Activated CD4-positive, CD25-positive, alpha-beta regulatory T cell treated with anti-CD3 and anti-CD28 coated beads, Interleukin-2, amount 50 U/mL, for 24 hours (primary cell): Measurements from ENCODE around the gene PSPC1.
A peak's percentile ranks its signal among the peaks of the same experiment; 100 is the strongest.
"Not testable (repeated sequence)": the region's sequence is repeated elsewhere in the genome, so short reads cannot be mapped to it uniquely, and the experiment has no call there.

Experiments used
- ATAC-seq, 2 donors: fragments of 150-1000 bp; cut with Tn5 transposase; one replicate each; pipeline ENCODE4 v1.10.0; 2021; ENCODE audit warnings: mild to moderate bottlenecking in 1 of 2, moderate library complexity in 1 of 2

The PSPC1 gene, protein sequence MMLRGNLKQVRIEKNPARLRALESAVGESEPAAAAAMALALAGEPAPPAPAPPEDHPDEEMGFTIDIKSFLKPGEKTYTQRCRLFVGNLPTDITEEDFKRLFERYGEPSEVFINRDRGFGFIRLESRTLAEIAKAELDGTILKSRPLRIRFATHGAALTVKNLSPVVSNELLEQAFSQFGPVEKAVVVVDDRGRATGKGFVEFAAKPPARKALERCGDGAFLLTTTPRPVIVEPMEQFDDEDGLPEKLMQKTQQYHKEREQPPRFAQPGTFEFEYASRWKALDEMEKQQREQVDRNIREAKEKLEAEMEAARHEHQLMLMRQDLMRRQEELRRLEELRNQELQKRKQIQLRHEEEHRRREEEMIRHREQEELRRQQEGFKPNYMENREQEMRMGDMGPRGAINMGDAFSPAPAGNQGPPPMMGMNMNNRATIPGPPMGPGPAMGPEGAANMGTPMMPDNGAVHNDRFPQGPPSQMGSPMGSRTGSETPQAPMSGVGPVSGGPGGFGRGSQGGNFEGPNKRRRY

GRCh38 chr13:19782727-19783682, at the start of gene PSPC1:
Gene PSPC1 (minus strand): TSS chr13:19782945. CDS start chr13:19782757, 188 bp downstream.
- ATAC-seq: peak; percentile 90

- ATAC-seq: no peak
Measured at GRCh38 chr13:19822673-19823072, 39.9 kb upstream of the PSPC1 start.

- ATAC-seq: no peak
Measured at GRCh38 chr13:19818223-19818842, 35.6 kb upstream of the PSPC1 start.

GRCh38 chr13:19817510-19818158, 34.9 kb upstream of the PSPC1 start:
- ATAC-seq: no peak

DNA sequence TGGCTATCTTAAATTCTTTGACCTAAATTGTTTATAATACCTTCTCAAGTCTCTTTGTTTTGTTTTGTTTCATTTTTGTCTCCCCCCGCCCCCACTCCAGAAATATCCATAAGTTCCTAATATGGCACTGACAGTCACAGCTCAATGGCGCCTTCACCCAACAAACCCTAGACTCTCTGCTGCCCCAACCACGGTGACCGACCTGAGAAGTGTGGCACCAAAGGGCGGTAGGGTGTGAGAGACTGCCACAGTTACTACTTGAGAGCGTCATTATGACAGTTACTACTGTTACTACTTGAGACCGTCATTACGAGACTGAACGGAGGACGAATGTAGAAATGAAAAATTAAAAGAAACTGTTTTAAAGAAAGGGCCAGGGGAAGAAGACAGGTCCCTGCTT, 34.4 kb upstream of the PSPC1 start:
- no peak for ATAC-seq

- not testable (repeated sequence) for ATAC-seq
Measured at GRCh38 chr13:19815842-19816241, 33.1 kb upstream of the PSPC1 start.

DNA sequence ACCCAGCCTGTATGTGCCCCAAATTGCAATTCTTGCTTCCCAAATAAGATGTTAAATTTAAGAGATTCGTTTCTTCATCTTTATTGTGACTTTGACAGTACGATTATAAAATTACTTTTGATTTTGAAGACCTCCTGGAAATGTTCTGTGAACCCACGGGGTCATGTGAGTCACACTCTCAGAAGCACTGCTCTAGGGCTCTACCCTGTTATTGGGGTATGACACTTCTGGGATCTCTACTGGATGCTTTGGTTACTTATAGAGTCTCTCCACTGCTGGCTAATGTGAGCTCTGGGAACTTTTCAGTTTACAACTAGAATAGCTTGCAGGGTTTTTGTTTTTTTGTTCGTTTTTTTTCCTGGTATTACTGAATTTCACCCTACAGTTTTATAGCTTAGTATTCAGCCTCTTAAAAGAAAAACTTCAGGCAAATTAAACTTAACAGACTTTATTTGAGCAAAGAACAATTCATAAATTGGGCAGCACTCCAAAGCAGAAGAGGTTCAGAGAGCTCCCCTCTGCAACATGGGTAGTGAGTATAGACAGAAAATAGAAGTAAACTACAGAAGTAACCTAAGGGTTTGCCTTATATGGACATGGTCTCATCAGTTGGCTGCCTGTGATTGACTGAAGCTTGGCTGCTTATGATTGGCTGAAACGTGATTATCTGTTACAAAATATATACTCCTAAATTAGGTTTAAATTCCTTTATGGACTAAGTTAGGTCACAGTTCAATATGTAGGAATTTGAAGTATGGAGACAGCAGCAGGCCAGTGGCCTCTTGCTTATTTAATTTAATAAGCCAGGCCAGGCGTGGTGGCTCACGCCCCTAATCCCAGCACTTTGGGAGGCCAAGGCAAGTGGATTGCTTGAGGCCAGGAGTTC, 28.5 kb upstream of the PSPC1 start:
- ATAC-seq: no peak

- no peak for ATAC-seq
Measured at GRCh38 chr13:19810151-19810550, 27.4 kb upstream of the PSPC1 start.

DNA sequence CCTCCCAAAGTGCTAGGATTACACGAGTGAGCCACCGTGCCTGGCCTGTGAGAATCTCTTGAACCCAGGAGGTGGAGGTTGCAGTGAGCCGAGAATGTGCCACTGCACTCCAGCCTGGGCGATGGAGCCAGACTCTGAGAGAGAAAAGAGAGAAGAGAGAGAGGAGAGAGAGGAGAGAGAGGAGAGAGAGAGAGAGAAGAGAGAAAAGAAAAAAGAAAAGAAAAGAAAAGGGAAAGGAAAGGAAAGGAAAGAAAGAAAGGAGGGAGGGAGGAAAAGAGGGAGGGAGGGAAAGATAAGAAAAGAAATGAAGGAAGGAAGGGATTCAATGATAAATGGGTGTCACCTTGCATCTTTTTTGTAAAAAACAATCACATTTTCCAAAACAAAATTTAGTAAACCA, 23.0 kb upstream of the PSPC1 start:
- ATAC-seq: no peak

DNA sequence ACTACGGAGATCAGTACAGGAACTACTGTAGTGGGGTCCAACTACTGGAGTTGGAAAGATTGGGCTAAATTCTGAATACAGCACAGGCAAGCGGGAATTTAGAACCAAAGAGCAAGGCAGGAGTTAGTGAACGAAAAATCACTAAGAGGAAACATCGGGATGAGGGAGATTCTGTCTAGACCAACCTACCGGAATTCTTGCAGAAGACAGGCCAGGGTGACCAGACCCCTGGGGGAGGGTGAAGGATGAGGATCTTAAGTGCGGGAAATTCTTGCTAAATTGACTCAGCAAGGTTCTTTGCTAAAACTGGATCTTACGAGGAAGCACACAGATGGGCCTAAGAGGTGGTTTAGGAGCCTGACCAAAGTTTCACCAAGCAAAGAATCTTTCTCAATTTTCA, 13.2 kb upstream of the PSPC1 start:
- no peak for ATAC-seq

GRCh38 chr13:19794631-19795030, 11.9 kb upstream of the PSPC1 start:
- no peak for ATAC-seq

GRCh38 chr13:19791953-19792537, 9.3 kb upstream of the PSPC1 start:
- ATAC-seq: no peak

GRCh38 chr13:19782049-19782726, 557 bp downstream of the PSPC1 start:
- ATAC-seq: peak; percentile 57 to 60

GRCh38 chr13:19781526-19781925, 1.2 kb downstream of the PSPC1 start:
- ATAC-seq: no peak

GRCh38 chr13:19780753-19781418, 1.9 kb downstream of the PSPC1 start:
- not testable (repeated sequence) for ATAC-seq

- ATAC-seq: no peak
Measured at GRCh38 chr13:19772306-19772705, 10.4 kb downstream of the PSPC1 start.

GRCh38 chr13:19769854-19770253, 12.9 kb downstream of the PSPC1 start:
- no peak for ATAC-seq

DNA sequence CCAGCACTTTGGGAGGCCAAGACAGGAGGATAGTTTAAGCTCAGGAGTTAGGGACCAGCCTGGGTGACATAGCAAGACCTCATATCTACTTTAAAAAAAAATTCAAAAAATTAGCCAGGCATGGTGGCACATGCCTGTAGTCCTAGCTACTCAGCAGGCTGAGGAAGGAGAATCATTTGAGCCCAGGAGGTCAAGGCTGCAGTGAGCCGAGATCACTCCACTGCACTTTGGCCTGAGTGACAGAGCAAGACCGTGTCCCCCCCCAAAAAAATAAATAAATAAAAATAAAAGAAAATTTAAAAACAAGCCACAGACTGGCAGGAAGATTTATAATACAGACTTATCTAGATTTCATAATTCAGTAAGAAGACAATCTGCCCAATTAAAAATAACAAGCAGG, 14.8 kb downstream of the PSPC1 start:
- ATAC-seq: no peak

DNA sequence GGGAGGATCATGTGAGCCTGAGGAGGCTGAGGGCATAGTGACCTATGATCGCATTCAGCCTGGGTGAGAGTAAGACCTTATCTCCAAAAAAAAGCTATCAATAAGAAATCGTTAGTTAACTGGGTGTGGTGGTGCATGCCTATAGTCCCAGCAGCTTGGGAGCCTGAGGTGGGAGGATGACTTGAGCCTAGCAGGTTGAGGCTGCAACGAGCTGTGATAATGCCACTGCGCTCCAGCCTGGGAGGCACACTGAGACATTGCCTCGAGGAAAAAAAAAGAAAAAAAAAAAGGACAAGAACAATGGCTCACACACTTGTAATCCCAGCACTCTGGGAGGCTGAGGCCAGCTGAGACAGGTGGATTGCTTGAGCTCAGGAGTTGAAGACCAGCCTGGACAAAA, 16.2 kb downstream of the PSPC1 start:
- ATAC-seq: no peak

GRCh38 chr13:19764237-19764636, 18.5 kb downstream of the PSPC1 start:
- ATAC-seq: peak; percentile 13 to 52
